Activated CD4-positive, alpha-beta T cell treated with anti-CD3 and anti-CD28 coated beads, Interleukin-2, amount 10 ng/mL, durations not matched to agents 7 days and 5 days (primary cell): ENCODE results near the gene ETHE1. TPM values are rescaled to one million over a fixed set of nuclear protein-coding genes. Genes with fewer than 3 reads are reported as not detected.

Source experiments
- CTCF ChIA-PET: fragments of 350-600 bp; sonication (Branson Sonifier 250); formaldehyde crosslinking; loops from one replicate; lab custom pipeline; 2021; ENCODE audit warnings: antibody characterized with exemption; lab: Charles Lee
- POLR2A ChIA-PET: fragments of 350-600 bp; sonication (Branson Sonifier 250); formaldehyde crosslinking; loops from one replicate; lab custom pipeline; 2021; ENCODE audit warnings: antibody characterized with exemption; lab: Charles Lee
- DNase-seq: peaks from one replicate; pipeline ENCODE4 v3.0.0-alpha.2; 2020
- H3K27ac Mint-ChIP-seq: one replicate; pipeline ENCODE4 v1.8.0; 2021; ENCODE audit warnings: mild to moderate bottlenecking, moderate library complexity, mixed read lengths
- H3K27me3 Mint-ChIP-seq: one replicate; pipeline ENCODE4 v1.8.0; 2021; ENCODE audit warnings: mixed read lengths
- H3K36me3 Mint-ChIP-seq: one replicate; pipeline ENCODE4 v1.8.0; 2021; ENCODE audit warnings: low read depth, mixed read lengths
- H3K4me1 Mint-ChIP-seq: one replicate; pipeline ENCODE4 v1.8.0; 2021; ENCODE audit warnings: mixed read lengths
- H3K4me3 Mint-ChIP-seq: one replicate; pipeline ENCODE4 v1.8.0; 2021; ENCODE audit warnings: mild to moderate bottlenecking, moderate library complexity, mixed read lengths
- H3K9me3 Mint-ChIP-seq: one replicate; pipeline ENCODE4 v1.8.0; 2021; ENCODE audit warnings: mixed read lengths
- total RNA-seq, 2 experiments: library from RNA; stranded (reverse); gene quantifications; one replicate each; pipeline ENCODE4 v1.2.3, GENCODE V29; 2021

ETHE1 gene
- total RNA-seq, 2 experiments from 2014 or later, result 66.8 to 73.7 TPM

DNA sequence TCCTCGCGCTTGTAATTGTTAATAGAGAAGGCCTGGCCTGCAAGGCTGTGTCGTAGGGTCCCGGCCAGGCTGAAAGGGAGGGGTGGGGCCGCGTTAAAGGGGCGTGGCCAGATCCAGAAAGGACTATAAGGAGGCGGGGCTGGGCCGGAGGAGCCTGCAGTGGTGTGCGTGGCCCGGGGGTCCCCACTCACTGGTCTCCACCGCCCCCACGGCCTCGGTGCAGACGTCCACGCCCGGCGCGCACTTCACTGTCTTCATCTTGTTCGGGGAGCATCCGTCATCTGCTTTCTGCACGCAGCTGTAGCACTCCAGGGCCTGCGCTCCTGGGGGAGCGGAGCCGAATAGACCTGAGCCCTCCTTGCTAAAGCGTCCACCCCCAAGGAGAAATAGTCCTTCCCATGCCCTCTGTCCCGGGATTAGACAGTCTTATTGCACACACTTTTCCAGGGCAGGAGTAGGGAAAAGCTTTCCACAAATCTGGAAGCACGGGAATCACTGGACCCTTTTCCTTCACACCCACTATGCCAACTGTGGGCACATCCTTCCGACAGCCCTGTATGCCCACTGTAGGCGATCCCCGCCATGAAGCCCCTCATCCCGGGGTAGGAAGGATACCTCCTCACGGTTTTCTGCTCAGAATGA lies 62.7 kb downstream of the ETHE1 start:
- Mint-ChIP-seq H3K9me3 (no peaks in the 10 kb centered on the region), H3K4me3 (peak overlapping the region; percentile 90), H3K4me1 (peaks cover 46% of the 10 kb centered on the region), H3K27ac (peak overlapping the region; percentile 98), H3K27me3 (no peaks in the 10 kb centered on the region), H3K36me3 (no peaks in the 10 kb centered on the region)
- CTCF ChIA-PET, result interaction anchor here (0.7 to 1.8 kb wide), 12 partner anchors 10 to 655 kb away, joined by 3 to 13 read pairs (median 4); partner anchors contain the start of gene IRGQ
- POLR2A ChIA-PET, result interaction anchor here (1.7 kb wide), 1 partner anchor 25 kb away, joined by 7 read pairs; no protein-coding TSS in a partner anchor
- DNase-seq, result no peak

- peak overlapping the region; percentile 90 for H3K4me3 Mint-ChIP-seq
These were observed 63.4 kb downstream of the ETHE1 start for GRCh38 chr19:43463381-43464133.

DNA sequence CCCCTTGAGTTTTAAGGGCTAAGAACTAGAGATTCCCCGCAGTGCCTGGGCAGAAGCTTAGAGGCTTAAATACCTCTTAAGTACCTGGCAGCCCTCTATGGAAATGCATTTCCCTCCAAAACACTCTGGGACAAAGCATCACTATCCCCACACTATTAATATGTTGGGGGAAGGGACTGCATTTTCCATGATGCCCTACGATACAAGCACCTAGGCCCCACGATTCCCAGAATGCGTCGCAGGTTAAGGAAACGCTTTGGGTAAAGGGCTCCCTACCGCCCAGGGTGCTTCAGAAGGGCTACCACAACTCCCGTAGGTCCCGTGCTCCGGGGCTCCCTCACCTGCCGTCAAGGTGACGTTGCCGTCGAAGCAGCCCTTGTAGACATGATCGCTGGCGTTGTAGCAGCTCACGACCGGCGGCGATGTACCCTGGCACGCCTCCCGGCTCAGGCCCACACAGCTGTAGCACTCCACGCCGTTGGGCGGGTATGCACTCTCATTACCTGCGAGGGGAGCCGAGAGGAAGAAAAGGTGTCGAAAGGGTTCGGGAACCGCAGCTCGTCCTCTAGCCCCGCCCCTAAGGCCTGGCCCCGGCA lies 64.1 kb downstream of the ETHE1 start:
- Mint-ChIP-seq H3K9me3 (no peaks in the 10 kb centered on the region), H3K4me1 (peaks cover 32% of the 10 kb centered on the region), H3K27me3 (no peaks in the 10 kb centered on the region), H3K4me3 (peak overlapping the region; percentile 90), H3K27ac (peak overlapping the region; percentile 98), H3K36me3 (no peaks in the 10 kb centered on the region)
- DNase-seq, result no peak
- POLR2A ChIA-PET, result interaction anchor here (1.7 kb wide), 1 partner anchor 24 kb away, joined by 7 read pairs; no protein-coding TSS in a partner anchor
- CTCF ChIA-PET, result interaction anchor here (0.6 to 1.8 kb wide), 10 partner anchors 11 to 205 kb away, joined by 3 to 13 read pairs (median 5); partner anchors contain the start of gene IRGQ

More at GRCh38 chr19:43463381-43464133, 63.4 kb downstream of the ETHE1 start:
- ChIA-PET POLR2A (interaction anchor here (1.7 kb wide), 1 partner anchor 24 kb away, joined by 7 read pairs; no protein-coding TSS in a partner anchor), CTCF (interaction anchor here (0.6 to 1.8 kb wide), 13 partner anchors 11 to 205 kb away, joined by 3 to 13 read pairs (median 5); partner anchors contain the start of gene IRGQ)
- no peaks in the 10 kb centered on the region for H3K36me3 Mint-ChIP-seq
- H3K27me3 Mint-ChIP-seq, result no peaks in the 10 kb centered on the region
- H3K27ac Mint-ChIP-seq, result peak overlapping the region; percentile 98
- no peaks in the 10 kb centered on the region for H3K9me3 Mint-ChIP-seq
- peaks cover 39% of the 10 kb centered on the region for H3K4me1 Mint-ChIP-seq
- DNase-seq, result peak; percentile 99

DNA sequence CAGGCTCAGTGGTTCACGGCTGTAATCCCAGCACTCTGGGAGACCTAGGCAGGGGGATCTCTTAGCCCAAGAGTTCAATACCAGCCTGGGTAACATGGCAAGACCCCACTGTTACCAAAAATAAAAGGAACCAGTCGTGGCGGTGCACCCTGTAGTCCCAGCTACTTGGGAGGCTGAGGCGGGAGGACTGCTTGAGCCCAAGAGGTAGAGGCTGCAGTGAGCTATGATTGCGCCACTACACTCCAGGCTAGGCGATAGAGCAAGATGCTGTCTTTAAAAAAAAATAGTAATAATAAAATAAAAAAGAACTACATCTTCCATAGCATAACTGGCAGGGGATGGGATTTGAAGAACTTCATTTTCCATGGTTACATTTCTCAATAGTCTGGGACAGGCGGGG lies 64.6 kb downstream of the ETHE1 start:
- Mint-ChIP-seq H3K27ac (no peak overlapping the region), H3K27me3 (no peaks in the 10 kb centered on the region), H3K4me1 (peaks cover 28% of the 10 kb centered on the region), H3K9me3 (no peaks in the 10 kb centered on the region), H3K4me3 (no peak overlapping the region), H3K36me3 (no peaks in the 10 kb centered on the region)
- ChIA-PET POLR2A (no interaction called here), CTCF (interaction anchor here (0.6 to 1.8 kb wide), 4 partner anchors 15 to 57 kb away, joined by 4 to 13 read pairs (median 8); no protein-coding TSS in a partner anchor)
- DNase-seq, result no peak

DNA sequence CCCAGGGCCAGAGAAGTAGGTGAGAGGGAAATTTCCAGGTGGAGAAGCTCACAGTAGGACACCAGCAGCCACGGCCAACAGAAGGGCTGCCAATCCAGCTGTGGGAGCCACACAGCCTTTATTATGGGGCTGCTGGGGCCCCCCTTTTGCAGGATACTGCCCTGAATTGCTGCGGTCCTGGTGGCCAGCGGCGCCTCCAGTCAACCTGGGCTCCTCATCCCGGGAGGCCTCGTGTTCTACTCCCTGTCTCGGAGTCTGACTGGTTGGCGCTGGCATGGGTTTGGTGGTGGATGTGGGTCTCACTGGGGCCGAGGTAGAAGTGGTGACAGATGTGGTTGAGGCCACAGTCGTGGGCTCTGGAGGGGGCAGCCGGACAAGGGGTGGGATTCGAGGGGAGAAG lies 65.7 kb downstream of the ETHE1 start:
- DNase-seq, result no peak
- POLR2A ChIA-PET, result no interaction called here
- CTCF ChIA-PET, result interaction anchor here (4.8 kb wide), 1 partner anchor 14 kb away, joined by 25 read pairs; no protein-coding TSS in a partner anchor
- Mint-ChIP-seq H3K27ac (no peak overlapping the region), H3K27me3 (no peaks in the 10 kb centered on the region), H3K36me3 (no peaks in the 10 kb centered on the region), H3K9me3 (no peaks in the 10 kb centered on the region), H3K4me1 (peaks cover 24% of the 10 kb centered on the region), H3K4me3 (no peak overlapping the region)

DNA sequence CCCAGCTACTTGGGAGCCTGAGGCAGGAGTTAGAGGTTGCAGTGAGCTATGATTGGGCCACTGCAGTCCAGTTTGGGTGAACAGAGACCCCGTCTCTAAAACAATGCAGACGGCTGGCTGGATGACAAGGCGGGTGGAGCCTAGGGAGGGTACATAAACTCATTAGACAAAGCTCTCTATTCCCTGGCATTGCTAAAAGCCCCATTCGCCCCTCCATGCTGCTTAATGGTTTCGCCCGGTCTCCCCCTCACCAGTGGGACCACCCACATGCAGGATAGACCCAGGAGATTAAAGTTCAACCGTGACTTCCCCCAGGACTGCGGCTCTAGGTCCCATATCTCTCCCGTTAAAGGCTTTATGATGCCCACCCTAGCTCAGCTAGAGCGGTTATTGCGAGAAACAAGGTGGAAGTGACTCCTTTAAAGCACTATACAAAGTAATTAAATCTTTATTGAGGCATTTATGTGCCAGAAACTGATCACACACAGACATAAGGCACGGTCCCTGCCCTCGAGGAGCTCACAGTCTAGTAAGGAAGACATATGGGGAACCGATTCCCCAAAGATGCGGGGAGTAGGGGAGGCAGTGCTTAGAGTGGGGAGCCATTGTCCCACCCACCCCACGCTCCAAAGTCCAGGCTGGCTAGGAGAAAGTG lies 66.5 kb downstream of the ETHE1 start:
- Mint-ChIP-seq H3K4me3 (no peak overlapping the region), H3K36me3 (no peaks in the 10 kb centered on the region), H3K9me3 (no peaks in the 10 kb centered on the region), H3K27ac (no peak overlapping the region), H3K27me3 (no peaks in the 10 kb centered on the region), H3K4me1 (peaks cover 24% of the 10 kb centered on the region)
- DNase-seq, result no peak
- ChIA-PET CTCF (interaction anchor here (0.6 to 4.8 kb wide), 2 partner anchors 14 to 57 kb away, joined by 5 to 25 read pairs; no protein-coding TSS in a partner anchor), POLR2A (no interaction called here)

DNA sequence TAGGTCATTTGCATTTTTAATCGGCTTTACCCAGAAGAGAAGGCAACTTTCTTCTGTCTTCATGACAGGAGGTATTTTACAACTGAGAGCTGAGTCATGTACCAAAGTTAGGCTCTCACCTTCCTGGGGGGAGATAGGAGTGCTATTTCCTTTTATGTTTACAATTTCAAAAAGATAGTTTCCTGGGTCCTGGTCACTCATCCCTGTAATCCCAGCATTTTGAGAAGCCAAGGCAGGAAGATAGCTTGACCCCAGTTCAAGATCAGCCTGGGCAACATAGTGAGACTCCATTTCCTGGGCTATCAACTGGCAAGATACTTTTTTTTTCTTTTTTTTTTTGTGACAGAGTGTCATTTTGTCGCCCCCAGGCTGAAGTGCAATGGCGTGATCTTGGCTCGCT lies 69.2 kb downstream of the ETHE1 start:
- Mint-ChIP-seq H3K4me1 (peaks cover 11% of the 10 kb centered on the region), H3K9me3 (no peaks in the 10 kb centered on the region), H3K36me3 (no peaks in the 10 kb centered on the region), H3K27me3 (no peaks in the 10 kb centered on the region), H3K27ac (no peak overlapping the region), H3K4me3 (no peak overlapping the region)
- DNase-seq, result no peak
- ChIA-PET CTCF (interaction anchor here (0.6 to 4.8 kb wide), 4 partner anchors 11 to 67 kb away, joined by 4 to 25 read pairs (median 5); no protein-coding TSS in a partner anchor), POLR2A (no interaction called here)

Other genes with a start within 250 kb of the ETHE1 start
- gene CD177, start 173.5 kb downstream of the ETHE1 start, total RNA-seq, result not detected
- gene TEX101, start 112.3 kb downstream of the ETHE1 start, total RNA-seq, result not detected
- gene LYPD3, start 61.6 kb downstream of the ETHE1 start, total RNA-seq, result under 1 TPM; 0.73 to 0.84 TPM
- 10 to 100 TPM; 11.9 to 18.6 TPM for gene PHLDB3, start 22.5 kb downstream of the ETHE1 start, total RNA-seq
- gene ZNF575, start 6.0 kb upstream of the ETHE1 start, total RNA-seq, result 1 to 10 TPM; 6.2 to 6.3 TPM
- 10 to 100 TPM; 41.2 to 42.6 TPM for gene XRCC1, start 48.3 kb upstream of the ETHE1 start, total RNA-seq
- 1 to 10 TPM; 4.1 to 5.0 TPM for gene PINLYP, start 48.6 kb upstream of the ETHE1 start, total RNA-seq
- 1 to 10 TPM; 9.0 to 9.7 TPM for gene IRGQ, start 68.9 kb upstream of the ETHE1 start, total RNA-seq
- 10 to 100 TPM; 14.1 to 14.9 TPM for gene ZNF576, start 69.4 kb upstream of the ETHE1 start, total RNA-seq
- under 1 TPM; 0.50 to 0.79 TPM for gene SRRM5, start 84.9 kb upstream of the ETHE1 start, total RNA-seq
- gene ZNF428, start 92.4 kb upstream of the ETHE1 start, total RNA-seq, result 10 to 100 TPM; 24.5 to 30.5 TPM
- gene CADM4, start 112.6 kb upstream of the ETHE1 start, total RNA-seq, result under 1 TPM; 0.12 to 0.20 TPM
- gene PLAUR, start 143.0 kb upstream of the ETHE1 start, total RNA-seq, result 10 to 100 TPM; 10.3 TPM
- gene IRGC, start 188.9 kb upstream of the ETHE1 start, total RNA-seq, result not detected
- 10 to 100 TPM; 69.1 to 71.0 TPM for gene SMG9, start 227.8 kb upstream of the ETHE1 start, total RNA-seq